Raji (cell line): ENCODE data around the gene ZNF691.

Source experiments
- POLR2A ChIP-seq: IDR thresholded peaks from 2 replicates; pipeline ENCODE4 v1.6.1; 2011; ENCODE audit warnings: low read depth, low read length, control low read depth; ENCODE audit not compliant: insufficient read depth

The ZNF691 gene

GRCh38 chr1:42886046-42886739 is 39.8 kb downstream of the ZNF691 start:
- TF ChIP-seq POLR2A, result no peak

GRCh38 chr1:42886800-42887199 is 40.4 kb downstream of the ZNF691 start:
- TF ChIP-seq POLR2A, result no peak

GRCh38 chr1:42887366-42887765 is 41.0 kb downstream of the ZNF691 start:
- TF ChIP-seq POLR2A, result no peak

- TF ChIP-seq POLR2A, result no peak
These were observed 41.7 kb downstream of the ZNF691 start for GRCh38 chr1:42888013-42888633.

- no peak for TF ChIP-seq POLR2A
These were observed 42.9 kb downstream of the ZNF691 start for GRCh38 chr1:42889264-42889663.

- no peak for TF ChIP-seq POLR2A
These were observed 45.2 kb downstream of the ZNF691 start for GRCh38 chr1:42891465-42892138.
